GM12878 (cell line): Measurements from ENCODE around the gene NCLN. TPM values are rescaled to one million over a fixed set of nuclear protein-coding genes. Genes with fewer than 3 reads are reported as not detected.

Experiments
- CHD1 ChIP-seq: IDR thresholded peaks from 2 replicates; pipeline ENCODE4 v1.6.1; 2012; ENCODE audit warnings: low read depth, low read length, improper control_type of control experiment
- CREB1 ChIP-seq: IDR thresholded peaks from 2 replicates; pipeline ENCODE4 v1.6.1; 2012; ENCODE audit warnings: low read depth, mild to moderate bottlenecking, inconsistent platforms
- DPF2 ChIP-seq: fragments of 450-650 bp; IDR thresholded peaks from 2 replicates; pipeline ENCODE4 v1.6.1; 2017; ENCODE audit warnings: mild to moderate bottlenecking
- EGR1 ChIP-seq, 2 experiments: IDR thresholded peaks; 1 replicate in 1 of 2; 2 replicates in 1 of 2; pipeline ENCODE4 v1.6.1; 2011 to 2012; ENCODE audit warnings: low read depth in 2 of 2, low read length in 2 of 2, borderline replicate concordance in 1 of 2, mild to moderate bottlenecking in 1 of 2, moderate library complexity in 1 of 2
- EP300 ChIP-seq, 2 experiments: fragments of 150-350 bp in 1 of 2; IDR thresholded peaks; 2 replicates each; pipeline ENCODE4 v1.6.1; 2011 to 2012; ENCODE audit warnings: low read depth in 2 of 2, low read length in 2 of 2, borderline replicate concordance in 1 of 2, improper control_type of control experiment in 1 of 2, inconsistent platforms in 1 of 2; ENCODE audit not compliant: control insufficient read depth in 1 of 2
- EZH2 ChIP-seq: IDR thresholded peaks from 2 replicates; pipeline ENCODE4 v1.6.1; 2012; ENCODE audit warnings: low read depth, mild to moderate bottlenecking, control low read depth, inconsistent platforms, low read length, borderline replicate concordance; ENCODE audit not compliant: control insufficient read depth
- GATAD2B ChIP-seq: fragments of 450-650 bp; conservative IDR thresholded peaks from 2 replicates; pipeline ENCODE4 v1.6.1; 2017; ENCODE audit warnings: low read depth, mild to moderate bottlenecking, moderate library complexity
- HDGF ChIP-seq: fragments of 450-650 bp; IDR thresholded peaks from 2 replicates; pipeline ENCODE4 v1.6.1; 2016; ENCODE audit warnings: antibody characterized with exemption
- IKZF2 ChIP-seq, 2 experiments: fragments of 450-650 bp; IDR thresholded peaks; 2 replicates each; pipeline ENCODE4 v1.6.1; 2017; ENCODE audit warnings: mild to moderate bottlenecking in 2 of 2, moderate library complexity in 2 of 2
- KDM1A ChIP-seq: fragments of 200-600 bp; sonication (generic); IDR thresholded peaks from 2 replicates; pipeline ENCODE4 v1.6.1; 2016; ENCODE audit warnings: borderline replicate concordance
- MTA3 ChIP-seq: IDR thresholded peaks from 2 replicates; pipeline ENCODE4 v1.6.1; 2012; ENCODE audit warnings: low read length, inconsistent platforms, borderline replicate concordance
- MYC ChIP-seq: IDR thresholded peaks from 2 replicates; pipeline ENCODE4 v1.6.1; 2011; ENCODE audit warnings: mild to moderate bottlenecking, low read length, moderate library complexity, inconsistent platforms; ENCODE audit not compliant: insufficient read depth, insufficient replicate concordance, insufficient read length, severe bottlenecking
- NR2F1 ChIP-seq: fragments of 450-650 bp; conservative IDR thresholded peaks from 2 replicates; pipeline ENCODE4 v1.6.1; 2017; ENCODE audit warnings: mild to moderate bottlenecking
- POLR2AphosphoS2 ChIP-seq: IDR thresholded peaks from 2 replicates; pipeline ENCODE4 v1.6.1; 2011; ENCODE audit warnings: low read depth, mild to moderate bottlenecking, low read length, improper control_type of control experiment, moderate library complexity
- POU2F2 ChIP-seq: IDR thresholded peaks from 3 replicates; pipeline ENCODE4 v1.6.1; 2011; ENCODE audit warnings: low read depth, mild to moderate bottlenecking, low read length, borderline replicate concordance
- RAD21 ChIP-seq: IDR thresholded peaks from 2 replicates; pipeline ENCODE4 v1.6.1; 2011; ENCODE audit warnings: mild to moderate bottlenecking, low read depth, low read length, moderate library complexity; ENCODE audit not compliant: insufficient read depth
- RB1 ChIP-seq: fragments of 450-650 bp; formaldehyde crosslinking; IDR thresholded peaks from 2 replicates; pipeline ENCODE4 v1.6.1; 2017; ENCODE audit warnings: mild to moderate bottlenecking, borderline replicate concordance
- RUNX3 ChIP-seq: IDR thresholded peaks from 2 replicates; pipeline ENCODE4 v1.6.1; 2012; ENCODE audit warnings: low read length, inconsistent platforms
- SIX5 ChIP-seq: IDR thresholded peaks from 2 replicates; pipeline ENCODE4 v1.6.1; 2011; ENCODE audit warnings: mild to moderate bottlenecking, low read depth, low read length, moderate library complexity; ENCODE audit not compliant: severe bottlenecking
- SMAD5 ChIP-seq: IDR thresholded peaks from 2 replicates; pipeline ENCODE4 v1.6.1; 2016; ENCODE audit warnings: antibody characterized with exemption, low read depth
- SP1 ChIP-seq: IDR thresholded peaks from one replicate; pipeline ENCODE4 v1.6.1; 2011; ENCODE audit warnings: low read depth, low read length
- SPI1 ChIP-seq: IDR thresholded peaks from 2 replicates; pipeline ENCODE4 v1.6.1; 2011; ENCODE audit warnings: low read depth, mild to moderate bottlenecking, low read length, moderate library complexity, borderline replicate concordance; ENCODE audit not compliant: insufficient read depth
- ZNF217 ChIP-seq: fragments of 450-650 bp; IDR thresholded peaks from 2 replicates; pipeline ENCODE4 v1.6.1; 2017; ENCODE audit warnings: antibody characterized with exemption, mild to moderate bottlenecking
- ZNF24 ChIP-seq: fragments of 450-650 bp; IDR thresholded peaks from 2 replicates; pipeline ENCODE4 v1.6.1; 2017; ENCODE audit warnings: antibody characterized with exemption, mild to moderate bottlenecking
- ZNF274 ChIP-seq: IDR thresholded peaks from one replicate; pipeline ENCODE4 v1.8.0; 2011; ENCODE audit not compliant: insufficient read length, insufficient read depth
- ZNF384 ChIP-seq: IDR thresholded peaks from 2 replicates; pipeline ENCODE4 v1.6.1; 2012; ENCODE audit warnings: low read depth, mild to moderate bottlenecking, low read length, improper control_type of control experiment, borderline replicate concordance
- polyA plus RNA-seq, 11 experiments: library from polyadenylated mRNA; depleted of rRNA in 4 of 11; unstranded in 6 of 11; stranded (reverse) in 5 of 11; fragments of >200 nt; fragmentation: Nextera tagmentation in 4 of 11; fragmentation: Illumina TruSeq in 1 of 11; extraction: Ambion mirVana in 4 of 11; extraction: Trizol in 1 of 11; gene quantifications; 1 replicate in 1 of 11; 2 replicates in 10 of 11; pipeline versions ENCODE4 v1.2.1 to v1.2.3, GENCODE V29; 2011 to 2016; ENCODE audit warnings: inconsistent platforms in 2 of 11, missing spikeins in 2 of 11, low read depth in 1 of 11
- total RNA-seq, 4 experiments: library from RNA; depleted of rRNA in 3 of 4; stranded (reverse); fragments of >200 nt in 3 of 4; fragmentation: Illumina TruSeq in 1 of 4; extraction: Trizol in 1 of 4; gene quantifications; 2 replicates each; pipeline versions ENCODE4 v1.2.1 to v1.2.3, GENCODE V29; 2013 to 2021
- TF ChIP-seq, protein P1 (sequence below): fragments of 450-650 bp; IDR thresholded peaks from 2 replicates; pipeline ENCODE4 v1.6.1; 2017; ENCODE audit warnings: low read depth, mild to moderate bottlenecking, moderate library complexity
- TF ChIP-seq, protein P2 (sequence below): fragments of 450-650 bp; IDR thresholded peaks from 2 replicates; pipeline ENCODE4 v1.6.1; 2016; ENCODE audit warnings: mild to moderate bottlenecking, moderate library complexity, borderline replicate concordance

The NCLN gene
- total and polyA plus RNA-seq, 10 of the 15 experiments (the other 5 are each of a cell fraction or from before 2014, with no cell fraction given), result 2.2 to 79.1 (median 36.0) TPM

DNA sequence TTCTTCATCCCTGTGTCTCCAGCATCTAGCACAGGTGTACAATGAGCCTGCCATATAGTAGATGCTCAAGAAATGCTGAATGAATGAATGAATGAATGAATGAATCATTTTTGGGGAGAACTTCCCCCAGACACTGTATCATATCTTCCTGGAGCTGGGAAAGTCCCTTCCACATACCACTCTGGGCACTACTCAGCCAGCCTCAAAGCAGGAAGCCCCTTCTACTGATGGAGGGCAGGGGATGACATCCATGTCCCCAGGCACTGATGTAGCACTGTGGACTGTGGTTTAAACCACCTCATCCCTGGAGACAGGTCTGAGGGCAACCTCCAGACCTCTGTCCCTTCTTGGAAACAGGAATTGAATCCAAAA is 45.1 kb upstream of the NCLN start (continued):
- no peak for TF ChIP-seq EP300 (IDR thresholded peaks at IDR 0.05; ENCODE audit: borderline replicate concordance in 1 of 2, control insufficient read depth in 1 of 2, low read depth in 2 of 2, low read length in 2 of 2)
- TF ChIP-seq CREB1, result no peak
- no peak for TF ChIP-seq EZH2
- no peak for TF ChIP-seq MTA3
- no peak for TF ChIP-seq SMAD5
- TF ChIP-seq DPF2, result peak; percentile 45; the same call in 1 of the 2 replicates
- TF ChIP-seq SIX5, result no peak
- TF ChIP-seq ZNF217, result no peak
- TF ChIP-seq GATAD2B, result no peak
- TF ChIP-seq CHD1, result no peak
- TF ChIP-seq RUNX3, result no peak; the same call in 1 of the 2 replicates
- no peak; the same call in 1 of the 2 replicates for TF ChIP-seq NR2F1
- TF ChIP-seq POLR2AphosphoS2, result no peak
- TF ChIP-seq RB1, result no peak
- TF ChIP-seq IKZF2 (IDR thresholded peaks at IDR 0.05), result peak; percentile 66 to 67
- no peak for TF ChIP-seq SP1
- no peak for TF ChIP-seq MYC
- no peak for TF ChIP-seq HDGF
- peak; percentile 20; the same call in 1 of the 2 replicates for TF ChIP-seq SPI1
- TF ChIP-seq, protein P1, sequence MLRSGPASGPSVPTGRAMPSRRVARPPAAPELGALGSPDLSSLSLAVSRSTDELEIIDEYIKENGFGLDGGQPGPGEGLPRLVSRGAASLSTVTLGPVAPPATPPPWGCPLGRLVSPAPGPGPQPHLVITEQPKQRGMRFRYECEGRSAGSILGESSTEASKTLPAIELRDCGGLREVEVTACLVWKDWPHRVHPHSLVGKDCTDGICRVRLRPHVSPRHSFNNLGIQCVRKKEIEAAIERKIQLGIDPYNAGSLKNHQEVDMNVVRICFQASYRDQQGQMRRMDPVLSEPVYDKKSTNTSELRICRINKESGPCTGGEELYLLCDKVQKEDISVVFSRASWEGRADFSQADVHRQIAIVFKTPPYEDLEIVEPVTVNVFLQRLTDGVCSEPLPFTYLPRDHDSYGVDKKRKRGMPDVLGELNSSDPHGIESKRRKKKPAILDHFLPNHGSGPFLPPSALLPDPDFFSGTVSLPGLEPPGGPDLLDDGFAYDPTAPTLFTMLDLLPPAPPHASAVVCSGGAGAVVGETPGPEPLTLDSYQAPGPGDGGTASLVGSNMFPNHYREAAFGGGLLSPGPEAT, result peak; percentile 59; the same call in 1 of the 2 replicates
- TF ChIP-seq POU2F2, result no peak
- no peak for TF ChIP-seq KDM1A
- TF ChIP-seq ZNF274, result no peak
- no peak for TF ChIP-seq EGR1 (IDR thresholded peaks at IDR 0.05; ENCODE audit: borderline replicate concordance in 1 of 2, low read depth in 2 of 2, low read length in 2 of 2)
- TF ChIP-seq, protein P2, sequence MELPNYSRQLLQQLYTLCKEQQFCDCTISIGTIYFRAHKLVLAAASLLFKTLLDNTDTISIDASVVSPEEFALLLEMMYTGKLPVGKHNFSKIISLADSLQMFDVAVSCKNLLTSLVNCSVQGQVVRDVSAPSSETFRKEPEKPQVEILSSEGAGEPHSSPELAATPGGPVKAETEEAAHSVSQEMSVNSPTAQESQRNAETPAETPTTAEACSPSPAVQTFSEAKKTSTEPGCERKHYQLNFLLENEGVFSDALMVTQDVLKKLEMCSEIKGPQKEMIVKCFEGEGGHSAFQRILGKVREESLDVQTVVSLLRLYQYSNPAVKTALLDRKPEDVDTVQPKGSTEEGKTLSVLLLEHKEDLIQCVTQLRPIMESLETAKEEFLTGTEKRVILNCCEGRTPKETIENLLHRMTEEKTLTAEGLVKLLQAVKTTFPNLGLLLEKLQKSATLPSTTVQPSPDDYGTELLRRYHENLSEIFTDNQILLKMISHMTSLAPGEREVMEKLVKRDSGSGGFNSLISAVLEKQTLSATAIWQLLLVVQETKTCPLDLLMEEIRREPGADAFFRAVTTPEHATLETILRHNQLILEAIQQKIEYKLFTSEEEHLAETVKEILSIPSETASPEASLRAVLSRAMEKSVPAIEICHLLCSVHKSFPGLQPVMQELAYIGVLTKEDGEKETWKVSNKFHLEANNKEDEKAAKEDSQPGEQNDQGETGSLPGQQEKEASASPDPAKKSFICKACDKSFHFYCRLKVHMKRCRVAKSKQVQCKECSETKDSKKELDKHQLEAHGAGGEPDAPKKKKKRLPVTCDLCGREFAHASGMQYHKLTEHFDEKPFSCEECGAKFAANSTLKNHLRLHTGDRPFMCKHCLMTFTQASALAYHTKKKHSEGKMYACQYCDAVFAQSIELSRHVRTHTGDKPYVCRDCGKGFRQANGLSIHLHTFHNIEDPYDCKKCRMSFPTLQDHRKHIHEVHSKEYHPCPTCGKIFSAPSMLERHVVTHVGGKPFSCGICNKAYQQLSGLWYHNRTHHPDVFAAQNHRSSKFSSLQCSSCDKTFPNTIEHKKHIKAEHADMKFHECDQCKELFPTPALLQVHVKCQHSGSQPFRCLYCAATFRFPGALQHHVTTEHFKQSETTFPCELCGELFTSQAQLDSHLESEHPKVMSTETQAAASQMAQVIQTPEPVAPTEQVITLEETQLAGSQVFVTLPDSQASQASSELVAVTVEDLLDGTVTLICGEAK, result no peak
- no peak for TF ChIP-seq RAD21
- TF ChIP-seq ZNF384, result no peak
- peak; percentile 99 for TF ChIP-seq ZNF24
